Breast epithelium (tissue), 4 donors: ENCODE data around the gene CFAP54. TPM values are rescaled to one million over a fixed set of nuclear protein-coding genes. Genes with fewer than 3 reads are reported as not detected.

Experiments
- DNase-seq, 2 donors: peaks; one replicate each; pipeline ENCODE4 v3.0.0-alpha.2; 2019; ENCODE audit warnings: low spot score in 2 of 2
- H3K27ac ChIP-seq, 2 donors: fragments of 200-600 bp; sonication (generic) in 1 of 2; one replicate each; pipeline ENCODE4 v1.5.1; 2016 to 2019; ENCODE audit warnings: mild to moderate bottlenecking in 1 of 2
- H3K27me3 ChIP-seq, 2 donors: fragments of 200-600 bp; sonication (generic) in 1 of 2; one replicate each; pipeline versions ENCODE4 v1.5.1 to v1.6.0; 2017 to 2019; ENCODE audit warnings: control low read depth in 1 of 2, mild to moderate bottlenecking in 1 of 2
- H3K36me3 ChIP-seq: fragments of 200-600 bp; one replicate; pipeline ENCODE4 v1.5.1; 2019
- H3K4me1 ChIP-seq, 2 donors: fragments of 200-600 bp; sonication (generic); one replicate each; pipeline ENCODE4 v1.5.1; 2016 to 2019; ENCODE audit warnings: control low read depth in 1 of 2
- H3K4me3 ChIP-seq, 3 donors: fragments of 200-600 bp; sonication (generic); 1 replicate in 2 of 3; 2 replicates in 1 of 3; pipeline ENCODE4 v1.5.1; 2016 to 2019; ENCODE audit warnings: mild to moderate bottlenecking in 3 of 3, moderate library complexity in 2 of 3
- H3K9me3 ChIP-seq, 2 donors: fragments of 200-600 bp; sonication (generic) in 1 of 2; one replicate each; pipeline ENCODE4 v1.5.1; 2016 to 2019; ENCODE audit warnings: control low read depth in 1 of 2
- CTCF ChIP-seq, 3 donors: fragments of 450-650 bp; IDR thresholded peaks; one replicate each; pipeline ENCODE4 v1.5.1; 2016 to 2017; ENCODE audit warnings: antibody characterized with exemption in 3 of 3, mild to moderate bottlenecking in 3 of 3, moderate library complexity in 3 of 3
- POLR2A ChIP-seq: fragments of 450-650 bp; IDR thresholded peaks from one replicate; pipeline ENCODE4 v1.6.1; 2016; ENCODE audit warnings: antibody characterized with exemption, mild to moderate bottlenecking, moderate library complexity
- POLR2AphosphoS5 ChIP-seq, 3 donors: sonication (generic); formaldehyde crosslinking; IDR thresholded peaks; one replicate each; pipeline ENCODE4 v1.6.1; 2017; ENCODE audit warnings: antibody characterized with exemption in 3 of 3
- intact Hi-C: fragments of 100-400 bp; cut with DNase I; formaldehyde crosslinking; loops from one replicate; pipeline ENCODE4 v1.15.1; 2023; ENCODE audit warnings: low total_unique reads
- total RNA-seq, 3 donors: library from RNA; depleted of rRNA; stranded (reverse); fragments of >200 nt; gene quantifications; one replicate each; pipeline ENCODE4 v1.1.0, GENCODE V29; 2016

Gene CFAP54
- total RNA-seq, 3 donors from 2014 or later = 0.48 to 7.3 (median 2.9) TPM

- intact Hi-C loops = no loop called here
- Histone ChIP-seq H3K4me1 (no peaks in the 10 kb centered on the region), H3K36me3 (no peaks in the 10 kb centered on the region), H3K27ac (no peak overlapping the region), H3K27me3 (no peaks in the 10 kb centered on the region), H3K4me3 (no peak overlapping the region), H3K9me3 (no peaks in the 10 kb centered on the region)
- DNase-seq = no peak
- no peak for TF ChIP-seq POLR2A
- TF ChIP-seq POLR2AphosphoS5 (IDR thresholded peaks at IDR 0.05) = no peak
- no peak for TF ChIP-seq CTCF (IDR thresholded peaks at IDR 0.05)
Observed at GRCh38 chr12:96773031-96773430, 283.7 kb downstream of the CFAP54 start.

GRCh38 chr12:96774496-96775256 lies 285.3 kb downstream of the CFAP54 start:
- intact Hi-C loops = no loop called here
- Histone ChIP-seq H3K4me1 (no peaks in the 10 kb centered on the region), H3K36me3 (no peaks in the 10 kb centered on the region), H3K9me3 (no peaks in the 10 kb centered on the region), H3K27ac (no peak overlapping the region), H3K4me3 (no peak overlapping the region), H3K27me3 (no peaks in the 10 kb centered on the region)
- TF ChIP-seq CTCF (IDR thresholded peaks at IDR 0.05) (no peak), POLR2AphosphoS5 (IDR thresholded peaks at IDR 0.05) (no peak)
- no peak for DNase-seq

- no peak for TF ChIP-seq CTCF (IDR thresholded peaks at IDR 0.05)
- no peak for TF ChIP-seq POLR2A
- no peak for TF ChIP-seq POLR2AphosphoS5 (IDR thresholded peaks at IDR 0.05)
- no peak overlapping the region for H3K4me3 ChIP-seq
- DNase-seq = no peak
- no peaks in the 10 kb centered on the region for H3K4me1 ChIP-seq
- H3K27me3 ChIP-seq = no peaks in the 10 kb centered on the region
- intact Hi-C loops = no loop called here
- no peaks in the 10 kb centered on the region for H3K36me3 ChIP-seq
- no peak overlapping the region for H3K27ac ChIP-seq
- H3K9me3 ChIP-seq = no peaks in the 10 kb centered on the region
Observed at GRCh38 chr12:96776908-96777307, 287.5 kb downstream of the CFAP54 start.

- no peak for DNase-seq
- no peaks in the 10 kb centered on the region for H3K4me1 ChIP-seq
- TF ChIP-seq CTCF (IDR thresholded peaks at IDR 0.05) = no peak
- no peak for TF ChIP-seq POLR2A
- no peak for TF ChIP-seq POLR2AphosphoS5 (IDR thresholded peaks at IDR 0.05)
- H3K9me3 ChIP-seq = no peaks in the 10 kb centered on the region
- H3K4me3 ChIP-seq = no peak overlapping the region
- no peak overlapping the region for H3K27ac ChIP-seq
- intact Hi-C loops = no loop called here
- no peaks in the 10 kb centered on the region for H3K36me3 ChIP-seq
- H3K27me3 ChIP-seq = no peaks in the 10 kb centered on the region
Observed at GRCh38 chr12:96780330-96780729, 291.0 kb downstream of the CFAP54 start.

GRCh38 chr12:96786791-96787190 lies 297.4 kb downstream of the CFAP54 start:
- H3K27me3 ChIP-seq = no peaks in the 10 kb centered on the region
- H3K4me1 ChIP-seq = no peaks in the 10 kb centered on the region
- no peak overlapping the region for H3K27ac ChIP-seq
- no peak for DNase-seq
- H3K36me3 ChIP-seq = no peaks in the 10 kb centered on the region
- no peak overlapping the region for H3K4me3 ChIP-seq
- no peaks in the 10 kb centered on the region for H3K9me3 ChIP-seq
- no peak for TF ChIP-seq POLR2AphosphoS5 (IDR thresholded peaks at IDR 0.05)
- no peak for TF ChIP-seq POLR2A
- TF ChIP-seq CTCF (IDR thresholded peaks at IDR 0.05) = no peak
- intact Hi-C loops = no loop called here
